Fibroblast of skin of left biceps (primary cell): Measurements from ENCODE around the gene CLCN2.
A peak's percentile ranks its signal among the peaks of the same experiment; 100 is the strongest.
"Not testable (repeated sequence)": the region's sequence is repeated elsewhere in the genome, so short reads cannot be mapped to it uniquely, and the experiment has no call there.

Source experiments
- DNase-seq, 2 experiments: peaks; one replicate each; pipeline ENCODE4 v3.0.0-alpha.2; 2013; ENCODE audit warnings: low read depth in 2 of 2

Gene CLCN2

GRCh38 chr3:184345317-184346144 is 15.9 kb downstream of the CLCN2 start:
- DNase-seq = no peak

GRCh38 chr3:184344579-184345316 is 16.7 kb downstream of the CLCN2 start:
- no peak for DNase-seq

DNA sequence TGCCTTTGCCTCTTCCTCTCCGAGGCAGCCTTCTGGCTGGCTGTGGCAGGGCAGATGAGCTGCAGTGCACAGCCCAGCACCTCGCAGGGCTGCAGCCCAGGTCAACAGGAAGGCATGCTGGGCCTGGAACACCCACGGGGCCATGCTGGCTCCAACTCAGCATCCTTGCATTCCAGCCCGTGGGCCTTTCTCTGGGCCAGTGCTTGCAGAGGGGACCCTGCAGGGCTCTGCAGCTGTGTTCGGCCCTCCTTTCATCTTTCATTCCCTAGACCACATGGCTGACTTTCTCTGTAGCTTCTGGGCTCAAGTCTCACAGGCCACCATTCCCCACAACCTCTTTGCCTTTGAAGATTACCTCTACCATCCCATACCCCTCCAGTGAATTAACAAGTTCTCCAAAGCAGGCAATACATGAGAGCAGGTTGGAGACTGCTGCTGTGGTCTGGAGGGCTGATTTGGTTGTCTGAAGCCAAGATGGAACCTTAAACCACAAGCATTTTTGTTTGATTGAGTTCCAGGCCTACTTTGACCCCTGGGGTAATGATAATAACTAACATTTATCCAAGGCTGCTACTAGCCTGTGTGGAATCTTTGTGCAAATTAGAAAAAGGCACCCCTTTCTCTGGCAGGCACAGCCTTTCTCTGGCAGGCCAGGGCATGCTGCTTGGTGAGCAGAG is 18.1 kb downstream of the CLCN2 start:
- DNase-seq = no peak

- no peak for DNase-seq
Measured at GRCh38 chr3:184341925-184342324, 19.5 kb downstream of the CLCN2 start.

GRCh38 chr3:184339451-184340135 is 21.8 kb downstream of the CLCN2 start:
- DNase-seq = not testable (repeated sequence)

DNA sequence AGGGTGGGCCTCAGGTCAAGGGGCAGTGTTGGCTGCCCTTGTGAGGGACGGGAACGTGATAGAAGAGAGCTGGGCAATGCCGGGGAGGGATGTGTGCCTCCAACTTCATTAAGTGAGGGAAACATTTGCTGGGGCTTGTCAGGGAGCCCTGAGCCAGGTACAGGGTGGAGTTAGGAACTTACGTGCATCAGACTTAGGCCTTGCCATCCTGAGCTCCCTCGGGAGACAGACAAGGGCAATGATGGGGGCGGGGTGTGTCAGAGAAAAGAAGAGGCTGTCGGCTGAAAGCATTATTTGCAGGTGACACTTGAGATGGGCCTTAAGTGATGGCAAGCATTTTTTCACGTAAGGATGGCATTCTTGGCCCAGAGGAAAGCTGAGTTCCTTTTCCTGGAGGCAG is 22.4 kb downstream of the CLCN2 start:
- no peak for DNase-seq

GRCh38 chr3:184338511-184338945 is 22.9 kb downstream of the CLCN2 start:
- DNase-seq = peak in 1 of 2 experiments; percentile 52

DNA sequence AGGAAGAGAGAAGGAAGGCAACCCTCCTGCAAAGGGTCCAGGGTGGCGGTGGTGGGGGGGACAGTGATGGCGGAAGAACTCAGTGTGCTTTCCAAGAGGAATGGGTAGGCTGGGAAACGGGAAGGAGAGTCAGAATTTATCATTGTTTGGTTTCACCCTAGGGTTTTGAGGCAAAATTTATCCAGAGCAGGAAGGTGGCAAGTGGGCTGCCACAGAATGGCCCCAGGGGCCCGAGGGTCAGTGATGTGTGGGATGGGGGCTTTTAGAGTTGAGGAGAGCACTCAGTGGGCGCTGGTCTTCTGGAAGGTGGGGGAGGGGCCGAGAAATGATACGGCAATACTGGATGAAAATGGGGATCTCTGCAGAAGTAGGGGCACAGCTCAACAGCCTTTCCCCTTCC is 23.4 kb downstream of the CLCN2 start:
- no peak for DNase-seq

DNA sequence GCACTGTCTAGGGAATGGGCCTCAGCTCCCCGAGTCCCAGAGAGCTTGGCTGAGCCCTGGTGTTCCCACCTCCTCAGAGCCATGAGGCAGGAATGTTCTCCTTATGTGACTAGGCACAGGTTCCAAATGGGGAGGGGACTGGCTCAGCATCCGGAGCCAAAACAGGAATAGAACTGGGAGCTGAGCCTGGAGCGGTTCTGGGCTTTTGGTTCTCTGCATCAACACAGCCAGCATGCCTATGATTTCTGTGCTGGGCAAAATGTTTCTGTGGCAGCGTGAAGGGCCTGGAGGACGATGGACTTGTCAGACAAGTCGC is 24.0 kb downstream of the CLCN2 start, which contains the start of gene FAM131A:
Gene FAM131A (plus strand): TSS at position 202 of the 316 bp plus-strand sequence. CDS start 31 bp downstream, at position 233.
- no peak for DNase-seq

- no peak for DNase-seq
Measured at GRCh38 chr3:184336547-184337398, 24.6 kb downstream of the CLCN2 start.

DNA sequence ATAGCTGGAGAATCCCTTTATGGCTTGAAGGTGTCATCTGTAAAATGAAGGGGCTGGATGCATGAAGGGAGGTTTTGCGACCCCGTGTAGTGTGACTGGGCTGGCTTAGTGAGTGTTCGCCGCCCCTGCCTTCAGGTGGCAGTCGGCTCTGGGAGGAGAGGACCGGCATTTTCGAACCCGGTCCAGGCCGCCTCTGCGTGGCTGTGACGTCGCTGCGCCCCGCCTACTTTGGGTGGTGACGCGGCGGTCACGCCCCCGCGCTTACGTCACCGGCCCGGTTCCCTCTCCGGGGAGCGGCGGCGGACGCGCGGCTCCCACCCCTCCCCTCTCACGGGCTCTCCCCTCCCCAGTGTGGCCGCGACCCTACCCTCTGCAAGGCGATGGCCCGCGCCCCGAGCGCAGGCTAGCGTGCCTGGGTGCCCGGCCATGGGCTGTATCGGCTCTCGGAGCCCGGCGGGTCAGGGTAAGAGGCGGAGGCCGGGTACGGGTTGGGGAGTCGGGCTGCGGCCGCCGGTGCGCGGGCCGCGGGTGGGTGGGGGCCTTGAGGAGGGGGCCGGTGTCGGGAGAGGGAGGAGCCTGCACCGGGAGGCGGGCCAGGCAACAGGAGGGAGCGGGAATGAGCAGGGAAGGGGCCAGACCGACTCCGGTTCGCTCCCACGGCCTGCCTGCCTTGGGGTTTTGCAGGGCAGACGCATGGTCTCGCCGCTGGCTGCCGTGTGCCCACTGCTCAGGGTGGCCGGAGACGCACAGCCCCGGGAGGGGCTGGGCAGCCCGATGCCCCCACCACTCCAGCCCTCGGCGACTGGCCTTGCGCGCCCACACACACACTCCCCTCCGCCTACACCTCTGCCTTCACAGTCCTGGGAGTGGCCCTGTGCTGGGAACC is 25.5 kb downstream of the CLCN2 start:
- peak in 1 of 2 experiments; percentile 40 for DNase-seq

GRCh38 chr3:184335291-184335660 is 26.1 kb downstream of the CLCN2 start:
- no peak for DNase-seq

DNA sequence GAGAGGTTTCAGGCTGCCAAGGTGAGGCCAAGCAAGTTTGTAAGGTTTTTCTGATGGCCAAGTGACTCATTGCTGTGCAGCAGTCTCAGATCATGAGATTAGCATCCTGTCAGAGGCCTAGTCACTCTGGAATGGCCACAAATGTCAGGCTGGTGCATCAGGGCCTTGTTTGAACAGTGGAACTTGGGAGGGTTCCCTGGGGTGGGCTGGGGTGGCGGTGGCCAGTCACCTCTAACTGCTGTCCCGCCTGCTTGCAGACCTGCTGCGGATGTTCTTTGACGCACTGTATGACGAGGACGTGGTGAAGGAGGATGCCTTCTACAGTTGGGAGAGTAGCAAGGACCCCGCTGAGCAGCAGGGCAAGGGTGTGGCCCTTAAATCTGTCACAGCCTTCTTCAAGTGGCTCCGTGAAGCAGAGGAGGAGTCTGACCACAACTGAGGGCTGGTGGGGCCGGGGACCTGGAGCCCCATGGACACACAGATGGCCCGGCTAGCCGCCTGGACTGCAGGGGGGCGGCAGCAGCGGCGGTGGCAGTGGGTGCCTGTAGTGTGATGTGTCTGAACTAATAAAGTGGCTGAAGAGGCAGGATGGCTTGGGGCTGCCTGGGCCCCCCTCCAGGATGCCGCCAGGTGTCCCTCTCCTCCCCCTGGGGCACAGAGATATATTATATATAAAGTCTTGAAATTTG is 26.8 kb downstream of the CLCN2 start:
- no peak for DNase-seq

- no peak for DNase-seq
Measured at GRCh38 chr3:184333700-184334099, 27.7 kb downstream of the CLCN2 start.

DNA sequence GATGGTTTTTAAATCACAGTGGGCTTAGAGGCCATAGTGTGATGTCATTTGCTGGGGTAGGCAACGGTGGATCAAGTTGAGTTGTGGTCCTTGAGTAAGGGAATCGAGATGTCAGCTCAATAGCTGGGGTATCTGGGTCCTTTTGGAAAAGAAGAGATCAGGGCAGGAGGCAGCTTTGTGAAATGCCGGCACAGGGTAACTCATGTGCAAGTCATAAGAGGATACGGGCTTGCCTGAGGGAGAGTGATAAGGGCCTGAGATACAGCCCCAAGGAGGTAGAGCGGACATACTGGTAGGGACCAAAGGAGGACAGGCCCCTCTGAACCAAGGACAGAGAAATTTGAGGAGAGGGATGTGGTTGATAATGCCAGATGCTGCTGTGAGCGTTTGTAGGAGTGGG is 28.2 kb downstream of the CLCN2 start:
- no peak for DNase-seq

DNA sequence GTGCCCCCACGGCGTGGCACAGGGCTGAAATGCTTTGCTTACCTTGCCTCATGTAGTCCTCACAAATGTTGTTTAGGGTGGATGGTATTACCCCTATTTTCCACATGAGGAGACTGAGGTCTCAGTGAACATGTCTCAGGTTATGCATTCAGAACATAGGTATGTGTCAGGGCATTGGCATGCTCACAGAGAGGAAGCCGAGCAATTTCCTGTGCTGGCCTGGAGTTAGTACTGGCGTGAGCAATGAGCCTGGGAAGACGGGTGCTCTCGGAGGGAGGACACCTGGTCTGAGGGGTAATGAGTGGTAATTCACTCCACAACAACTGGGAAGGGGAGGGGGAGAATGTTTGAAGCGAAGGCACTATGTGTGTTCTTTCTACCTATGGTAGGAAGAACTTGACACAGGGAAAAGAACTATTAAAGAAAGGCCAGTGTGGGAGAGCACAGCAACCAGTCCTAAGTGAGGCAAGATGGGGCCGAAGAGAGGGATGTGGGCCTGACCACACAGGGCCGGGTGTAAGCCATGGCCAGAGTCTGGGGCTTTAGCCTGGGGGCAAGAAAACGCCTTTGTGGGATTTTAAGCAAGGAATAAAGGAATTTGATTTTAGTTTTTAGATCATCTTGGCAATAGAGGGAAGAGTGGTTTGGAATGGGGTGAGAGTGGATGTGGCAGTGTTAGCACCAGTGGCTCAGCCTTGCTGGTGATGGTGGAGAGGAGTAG is 28.9 kb downstream of the CLCN2 start:
- peak; percentile 48 to 49 for DNase-seq

- no peak for DNase-seq
Measured at GRCh38 chr3:184328516-184328915, 32.9 kb downstream of the CLCN2 start.

- DNase-seq = no peak
Measured at GRCh38 chr3:184327171-184327570, 34.2 kb downstream of the CLCN2 start.
